Uterus (tissue), 2 donors: ENCODE measurements around the gene NCBP1.

Experiments used
- CTCF ChIP-seq, 4 experiments: fragments of 200-600 bp in 2 of 4; fragments of 450-650 bp in 2 of 4; sonication (generic) in 2 of 4; IDR thresholded peaks; one replicate each; pipeline ENCODE4 v1.5.1; 2016 to 2019; ENCODE audit warnings: antibody characterized with exemption in 4 of 4, mild to moderate bottlenecking in 2 of 4, moderate library complexity in 1 of 4
- POLR2A ChIP-seq, 2 donors: fragments of 450-650 bp; IDR thresholded peaks; one replicate each; pipeline ENCODE4 v1.6.1; 2016; ENCODE audit warnings: antibody characterized with exemption in 2 of 2, mild to moderate bottlenecking in 1 of 2, moderate library complexity in 1 of 2

DNA sequence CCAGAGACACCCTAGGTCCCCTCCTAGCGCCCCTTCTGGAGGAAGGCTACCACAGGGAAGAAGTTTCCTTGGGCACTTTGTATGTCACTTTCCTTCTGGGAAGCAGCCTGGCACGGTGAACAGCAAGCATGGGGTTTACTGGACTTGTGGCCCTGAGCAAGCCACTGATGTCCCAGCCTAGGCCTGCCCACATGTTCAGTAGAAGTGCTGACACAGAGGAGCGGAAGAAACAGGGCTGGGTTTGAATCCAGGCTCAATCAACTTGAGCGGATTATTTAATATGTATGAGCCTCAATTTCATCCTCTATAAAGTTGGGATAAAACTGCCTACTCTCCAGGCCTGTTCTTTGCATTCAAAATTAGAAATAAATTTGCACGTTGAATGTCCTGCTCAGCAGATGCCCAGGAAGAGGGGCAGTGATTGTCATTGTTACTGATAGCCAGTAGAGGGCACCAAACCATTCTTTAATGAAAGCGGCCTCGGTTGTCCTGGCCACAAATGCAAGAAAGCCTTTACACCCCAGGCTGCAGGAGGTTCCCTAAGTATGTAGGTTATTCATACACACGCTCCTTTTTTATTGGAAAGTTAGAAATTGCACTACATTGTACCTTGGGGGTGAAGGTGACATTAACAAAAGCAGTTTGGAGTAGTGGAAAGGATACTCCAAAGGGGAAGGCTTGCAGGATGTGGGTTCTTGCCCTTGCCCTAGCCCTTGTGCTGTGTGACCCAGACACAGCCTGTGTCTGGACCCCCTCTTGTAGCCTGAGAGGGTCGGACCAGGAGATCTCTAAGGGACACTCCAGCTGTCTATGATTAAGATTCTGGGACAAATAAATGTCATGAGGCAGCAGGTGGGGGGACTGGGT is 77.0 kb downstream of the NCBP1 start:
- peak; percentile 68 to 79 (median 74) for TF ChIP-seq CTCF (IDR thresholded peaks at IDR 0.05)
- no peak for TF ChIP-seq POLR2A (IDR thresholded peaks at IDR 0.05)
